Coronary artery (tissue), 2 donors: ENCODE results near the gene ILK.
A peak's percentile ranks its signal among the peaks of the same experiment; 100 is the strongest.

Experiments
- DNase-seq: peaks from one replicate; pipeline ENCODE4 v3.0.0-alpha.2; 2017; ENCODE audit warnings: low spot score
- H3K27ac ChIP-seq, 2 donors: fragments of 200-600 bp; sonication (generic); one replicate each; pipeline ENCODE4 v1.5.1; 2016 to 2019
- H3K4me3 ChIP-seq: fragments of 200-600 bp; sonication (generic); 2 replicates; pipeline ENCODE4 v1.5.1; 2016; ENCODE audit warnings: mild to moderate bottlenecking, moderate library complexity
- CTCF ChIP-seq: fragments of 200-600 bp; sonication (generic); IDR thresholded peaks from one replicate; pipeline ENCODE4 v1.5.1; 2019; ENCODE audit warnings: antibody characterized with exemption

ILK gene

GRCh38 chr11:6611092-6611962, 7.8 kb downstream of the ILK start:
- no peak for TF ChIP-seq CTCF
- DNase-seq = peak; percentile 82
- Histone ChIP-seq H3K27ac (peak overlapping the region; percentile 93 to 98), H3K4me3 (peak overlapping the region; percentile 90)

DNA sequence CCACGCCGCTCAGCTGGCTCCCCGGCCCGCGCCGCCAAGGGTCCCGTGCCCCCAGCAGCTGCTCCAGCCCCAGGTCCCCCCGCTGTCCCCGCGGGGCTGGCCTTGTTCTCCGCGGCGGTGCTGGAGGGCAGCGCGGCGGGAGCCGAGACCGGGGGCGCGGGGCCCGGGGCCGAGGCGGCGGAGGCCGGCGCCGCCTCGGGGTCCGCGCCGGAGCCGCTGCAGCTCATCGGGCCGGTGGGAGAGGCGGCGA, 8.3 kb downstream of the ILK start:
- TF ChIP-seq CTCF = no peak
- DNase-seq = no peak
- Histone ChIP-seq H3K4me3 (peak overlapping the region; percentile 90), H3K27ac (peak overlapping the region; percentile 93 to 98)

DNA sequence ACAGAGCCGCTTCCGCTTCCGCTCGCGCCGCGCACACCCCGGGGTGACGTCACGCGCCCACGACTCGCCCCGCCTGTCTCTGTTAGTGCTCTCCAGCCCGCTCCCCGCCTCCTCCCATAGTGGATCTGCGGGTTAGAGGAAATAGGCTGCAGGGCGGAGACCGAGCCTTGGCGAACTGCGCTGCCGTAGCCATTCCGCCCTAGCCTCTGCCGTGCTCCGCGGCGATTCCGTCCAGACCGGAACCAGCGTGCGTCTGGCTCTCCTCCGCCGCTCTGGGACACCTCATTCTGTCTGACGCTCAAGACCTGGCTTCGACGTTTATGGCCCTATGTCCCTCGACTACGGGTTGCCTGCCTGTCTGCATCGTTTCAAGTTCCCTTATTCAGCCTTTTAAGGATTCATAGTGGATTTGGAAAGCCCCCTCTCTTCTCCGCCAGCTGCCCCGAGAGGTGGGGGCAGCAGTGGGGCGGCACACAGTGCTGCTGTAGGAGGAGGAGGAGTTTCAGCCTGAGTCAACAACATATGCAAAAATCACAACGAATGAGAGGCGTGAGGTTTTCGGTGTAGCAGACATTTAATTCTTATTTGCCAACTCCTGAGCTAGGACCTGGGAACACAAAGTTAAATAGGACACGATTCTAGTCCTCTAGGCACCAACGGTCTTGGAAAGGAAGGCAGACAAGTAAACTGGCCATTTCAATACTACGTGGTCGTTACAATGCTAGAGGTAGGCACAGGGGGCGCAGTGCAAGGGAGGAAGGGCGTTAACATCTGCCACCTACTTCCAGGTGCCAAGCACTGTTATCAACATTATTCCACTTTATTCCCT, 8.9 kb downstream of the ILK start, which contains the start of gene TAF10:
TAF10 (minus strand) TSS at position 4 of the 829 bp plus-strand sequence. CDS start 27 bp downstream, outside the sequence.
- Histone ChIP-seq H3K27ac (peak within 1 kb of the TSS; percentile 93 to 98), H3K4me3 (peak within 1 kb of the TSS; percentile 90)
- DNase-seq = peak; percentile 97
- TF ChIP-seq CTCF = peak; percentile 34

DNA sequence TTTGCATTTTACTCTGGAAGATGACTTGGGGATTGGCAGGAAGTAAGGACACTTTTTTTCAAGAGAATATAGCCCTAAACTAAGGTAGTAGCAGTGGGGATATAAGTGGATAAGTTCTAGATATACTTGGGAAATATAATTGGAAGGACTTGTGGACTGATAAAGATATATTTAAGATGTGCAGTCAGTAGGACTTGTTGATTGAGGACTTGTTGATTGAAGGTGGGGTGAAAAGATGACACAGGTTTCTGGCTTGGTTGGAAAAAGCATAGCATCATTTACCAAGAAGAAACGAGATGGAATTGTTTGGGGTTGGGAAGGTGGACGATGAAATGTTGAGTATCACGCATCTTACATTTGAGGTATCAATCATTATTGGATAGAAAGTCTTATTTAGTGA, 9.9 kb downstream of the ILK start:
- no peak for TF ChIP-seq CTCF
- peak overlapping the region; percentile 93 to 98 for H3K27ac ChIP-seq
- no peak for DNase-seq
- H3K4me3 ChIP-seq = peak overlapping the region; percentile 90

DNA sequence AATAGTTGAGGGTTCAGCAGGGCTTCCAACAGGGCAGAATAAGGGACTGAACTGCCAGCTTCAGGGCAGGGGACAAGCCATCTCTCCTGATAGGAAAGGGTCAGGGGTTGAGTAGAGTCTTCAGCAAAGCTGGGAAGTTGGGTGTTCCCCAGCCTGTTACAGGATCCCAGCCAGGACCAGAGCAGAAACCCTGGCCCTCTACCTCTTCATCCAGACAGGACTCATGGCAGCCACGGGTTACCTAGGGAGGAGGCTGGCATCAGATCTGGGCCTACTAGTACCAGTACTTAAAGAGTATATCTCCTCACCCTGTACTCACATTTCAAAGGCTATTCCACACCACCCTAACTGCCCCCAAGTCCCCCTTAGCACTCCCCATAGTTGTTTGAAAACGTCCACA, 10.9 kb downstream of the ILK start:
- DNase-seq = peak; percentile 72
- Histone ChIP-seq H3K4me3 (no peak overlapping the region), H3K27ac (no peak overlapping the region)
- no peak for TF ChIP-seq CTCF

- no peak overlapping the region for H3K27ac ChIP-seq
- no peak for TF ChIP-seq CTCF
These were observed 11.5 kb downstream of the ILK start for GRCh38 chr11:6615046-6615445.

More at GRCh38 chr11:6615046-6615445, 11.5 kb downstream of the ILK start:
- peak; percentile 62 for DNase-seq
- no peak overlapping the region for H3K4me3 ChIP-seq
